ENCODE results near the gene TDRD7. TPM values are rescaled to one million over a fixed set of nuclear protein-coding genes. Genes with fewer than 3 reads are reported as not detected.

TDRD7 gene
- total RNA-seq, 2 experiments from 2014 or later, result 3.7 to 4.0 TPM

DNA sequence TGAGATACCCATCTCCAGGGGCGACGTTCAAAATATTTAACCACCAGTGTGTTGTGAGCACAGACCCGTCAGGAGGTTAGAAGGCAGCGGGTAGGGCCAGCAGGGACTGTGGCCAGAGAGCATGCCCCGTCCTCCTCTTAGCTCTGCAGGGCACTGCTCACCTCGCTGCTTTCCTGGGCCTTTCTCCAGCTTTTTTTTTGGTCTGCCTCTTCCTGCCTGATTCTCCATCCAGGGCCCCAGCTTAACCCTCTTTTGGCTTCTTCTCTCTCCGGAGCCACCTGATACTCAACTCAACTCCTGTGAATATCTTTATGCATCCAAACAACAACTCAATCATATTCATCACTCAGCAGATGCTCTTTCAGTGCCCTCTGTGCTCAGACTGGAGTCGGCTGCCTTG is 133.6 kb downstream of the TDRD7 start:
- DNase-seq (no peak), ATAC-seq (no peak)
- Mint-ChIP-seq H3K27me3 (peaks cover 5% of the 10 kb centered on the region), H3K4me1 (ENCODE audit: low read depth) (no peaks in the 10 kb centered on the region), H3K27ac (no peak overlapping the region), H3K36me3 (ENCODE audit: low read depth) (no peaks in the 10 kb centered on the region), H3K9me3 (no peaks in the 10 kb centered on the region), H3K4me3 (no peak overlapping the region)
- CTCF ChIA-PET, result interaction anchor here (1.0 kb wide), 1 partner anchor 53 kb away, joined by 3 read pairs; no protein-coding TSS in a partner anchor
- intact Hi-C loops (cut with micrococcal nuclease), result no loop called here
- TF ChIP-seq, protein P1, sequence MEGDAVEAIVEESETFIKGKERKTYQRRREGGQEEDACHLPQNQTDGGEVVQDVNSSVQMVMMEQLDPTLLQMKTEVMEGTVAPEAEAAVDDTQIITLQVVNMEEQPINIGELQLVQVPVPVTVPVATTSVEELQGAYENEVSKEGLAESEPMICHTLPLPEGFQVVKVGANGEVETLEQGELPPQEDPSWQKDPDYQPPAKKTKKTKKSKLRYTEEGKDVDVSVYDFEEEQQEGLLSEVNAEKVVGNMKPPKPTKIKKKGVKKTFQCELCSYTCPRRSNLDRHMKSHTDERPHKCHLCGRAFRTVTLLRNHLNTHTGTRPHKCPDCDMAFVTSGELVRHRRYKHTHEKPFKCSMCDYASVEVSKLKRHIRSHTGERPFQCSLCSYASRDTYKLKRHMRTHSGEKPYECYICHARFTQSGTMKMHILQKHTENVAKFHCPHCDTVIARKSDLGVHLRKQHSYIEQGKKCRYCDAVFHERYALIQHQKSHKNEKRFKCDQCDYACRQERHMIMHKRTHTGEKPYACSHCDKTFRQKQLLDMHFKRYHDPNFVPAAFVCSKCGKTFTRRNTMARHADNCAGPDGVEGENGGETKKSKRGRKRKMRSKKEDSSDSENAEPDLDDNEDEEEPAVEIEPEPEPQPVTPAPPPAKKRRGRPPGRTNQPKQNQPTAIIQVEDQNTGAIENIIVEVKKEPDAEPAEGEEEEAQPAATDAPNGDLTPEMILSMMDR (IDR thresholded peaks at IDR 0.05), result no peak
- POLR2A ChIA-PET, result no interaction called here

Small RNAs within 50 kb of the gene (microRNA-seq; reads per million reads assigned to microRNA genes)
- gene MIR1302-8 (ENCODE audit: borderline microRNAs expressed, borderline replicate concordance), result not detected

Other genes with a start within 250 kb of the TDRD7 start
- gene CCDC180, start 104.4 kb upstream of the TDRD7 start, total RNA-seq, result 1 to 10 TPM; 1.5 to 3.2 TPM
- gene TMOD1, start 89.6 kb downstream of the TDRD7 start, total RNA-seq, result under 1 TPM; 0.47 to 0.60 TPM
- 10 to 100 TPM; 15.2 to 15.3 TPM for gene TSTD2, start 221.3 kb downstream of the TDRD7 start, total RNA-seq
- gene NCBP1, start 221.7 kb downstream of the TDRD7 start, total RNA-seq, result 10 to 100 TPM; 37.6 to 41.7 TPM

Measured in activated CD8-positive, alpha-beta T cell treated with anti-CD3 and anti-CD28 coated beads for 36 hours (primary cell).